HepG2 (cell line): ENCODE data around the gene EZH2. TPM values are rescaled to one million over a fixed set of nuclear protein-coding genes. Genes with fewer than 3 reads are reported as not detected.

Source experiments
- KMT2B ChIP-seq: IDR thresholded peaks from 2 replicates; pipeline ENCODE4 v1.6.1; 2016; ENCODE audit warnings: missing genetic modification reagents, missing compliant biosample characterization
- NAIF1 ChIP-seq: sonication (generic); formaldehyde crosslinking; IDR thresholded peaks from 2 replicates; pipeline ENCODE4 v1.5.0; 2020; ENCODE audit warnings: mild to moderate bottlenecking, missing genetic modification reagents, borderline replicate concordance
- REL ChIP-seq: sonication (generic); formaldehyde crosslinking; conservative IDR thresholded peaks from 2 replicates; pipeline ENCODE4 v1.8.0; 2022; ENCODE audit warnings: mild to moderate bottlenecking, missing genetic modification reagents, moderate library complexity
- ZFP37 ChIP-seq: sonication (generic); formaldehyde crosslinking; IDR thresholded peaks from 2 replicates; pipeline ENCODE4 v1.4.0; 2020; ENCODE audit warnings: missing genetic modification reagents, borderline replicate concordance
- ZNF138 ChIP-seq: sonication (generic); formaldehyde crosslinking; IDR thresholded peaks from 2 replicates; pipeline ENCODE4 v1.5.0; 2020; ENCODE audit warnings: mild to moderate bottlenecking, low read depth, missing genetic modification reagents
- ZNF160 ChIP-seq: sonication (generic); formaldehyde crosslinking; IDR thresholded peaks from 2 replicates; pipeline ENCODE4 v1.8.0; 2022; ENCODE audit warnings: mild to moderate bottlenecking, inconsistent platforms, missing genetic modification reagents
- ZNF816 ChIP-seq: sonication (generic); formaldehyde crosslinking; IDR thresholded peaks from 2 replicates; pipeline ENCODE4 v1.8.0; 2022; ENCODE audit warnings: missing genetic modification reagents, mild to moderate bottlenecking, borderline replicate concordance
- polyA plus RNA-seq, 8 experiments: library from polyadenylated mRNA; depleted of rRNA in 3 of 8; stranded (reverse) in 7 of 8; unstranded in 1 of 8; fragments of >200 nt; fragmentation: Illumina TruSeq in 4 of 8; extraction: Trizol in 4 of 8; gene quantifications; 2 replicates each; pipeline versions ENCODE4 v1.2.1 to v1.2.3, GENCODE V29; 2011 to 2016; ENCODE audit warnings: low read depth in 4 of 8, missing spikeins in 1 of 8, mixed read lengths in 1 of 8; ENCODE audit not compliant: insufficient read depth in 1 of 8
- total RNA-seq, 5 experiments: library from RNA; depleted of rRNA; stranded (reverse); fragments of >200 nt; fragmentation: Illumina TruSeq; extraction: Trizol; gene quantifications; 2 replicates each; pipeline ENCODE4 v1.2.3, GENCODE V29; 2016; ENCODE audit warnings: low read depth in 1 of 5
- TF ChIP-seq, protein P1 (sequence below): sonication (generic); formaldehyde crosslinking; IDR thresholded peaks from 2 replicates; pipeline ENCODE4 v1.5.1; 2020; ENCODE audit warnings: mild to moderate bottlenecking, missing genetic modification reagents, borderline replicate concordance
- TF ChIP-seq, protein P2 (sequence below): sonication (generic); formaldehyde crosslinking; IDR thresholded peaks from 2 replicates; pipeline ENCODE4 v1.4.0; 2020; ENCODE audit warnings: mild to moderate bottlenecking, missing genetic modification reagents
- TF ChIP-seq, protein P3 (sequence below): sonication (generic); formaldehyde crosslinking; IDR thresholded peaks from 2 replicates; pipeline ENCODE4 v1.4.0; 2020; ENCODE audit warnings: missing genetic modification reagents
- TF ChIP-seq, protein P4 (sequence below): sonication (generic); formaldehyde crosslinking; IDR thresholded peaks from 2 replicates; pipeline ENCODE4 v1.5.1; 2020; ENCODE audit warnings: missing genetic modification reagents, mild to moderate bottlenecking, borderline replicate concordance
- TF ChIP-seq, protein P5 (sequence below): sonication (generic); formaldehyde crosslinking; IDR thresholded peaks from 2 replicates; pipeline ENCODE4 v1.9.0; 2022; ENCODE audit warnings: missing genetic modification reagents, mild to moderate bottlenecking, borderline replicate concordance
- TF ChIP-seq, protein P6 (sequence below): IDR thresholded peaks from 2 replicates; pipeline ENCODE4 v1.6.1; 2016; ENCODE audit warnings: low read depth

Gene EZH2
- total and polyA plus RNA-seq, 2 of the 13 experiments (the other 11 are each of a cell fraction or from before 2014, with no cell fraction given): 26.0 to 34.3 TPM

DNA sequence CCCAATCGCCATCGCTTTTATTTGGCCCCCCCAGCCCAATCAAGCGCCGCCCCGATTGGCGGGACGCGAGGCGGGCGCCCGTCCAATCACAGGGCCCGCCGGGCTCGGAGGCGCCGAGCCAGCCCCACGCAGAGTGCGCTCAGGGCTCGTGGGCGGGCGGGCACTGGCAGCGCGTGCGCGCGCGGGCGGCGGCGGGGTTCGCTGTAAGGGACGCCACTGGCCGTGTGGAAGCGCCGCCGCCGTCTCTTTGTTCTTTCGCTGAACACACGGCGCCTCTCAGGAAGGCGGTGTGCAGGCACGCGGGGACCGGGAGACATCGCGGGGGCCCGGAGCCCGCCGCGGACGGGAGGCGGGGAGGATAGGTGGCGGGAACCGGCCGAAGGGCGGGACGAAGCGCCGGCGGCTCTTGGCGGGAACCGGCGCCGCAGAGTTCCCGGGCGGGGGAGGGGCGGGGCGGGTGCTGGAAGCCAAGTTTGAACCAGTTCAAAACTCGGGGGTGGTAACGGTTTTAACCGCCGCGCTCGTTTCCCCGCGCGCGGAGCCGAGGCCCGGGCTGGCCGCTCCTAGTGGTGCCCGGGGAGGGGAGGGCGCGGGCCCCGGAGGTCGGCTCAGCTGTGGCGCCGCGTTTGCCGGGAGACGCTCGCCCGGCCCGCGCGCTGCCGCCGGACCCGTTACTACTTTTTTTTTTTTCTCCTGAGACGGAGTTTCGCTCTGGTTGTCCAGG, 370 bp upstream of the EZH2 start (continued):
- TF ChIP-seq, protein P1, sequence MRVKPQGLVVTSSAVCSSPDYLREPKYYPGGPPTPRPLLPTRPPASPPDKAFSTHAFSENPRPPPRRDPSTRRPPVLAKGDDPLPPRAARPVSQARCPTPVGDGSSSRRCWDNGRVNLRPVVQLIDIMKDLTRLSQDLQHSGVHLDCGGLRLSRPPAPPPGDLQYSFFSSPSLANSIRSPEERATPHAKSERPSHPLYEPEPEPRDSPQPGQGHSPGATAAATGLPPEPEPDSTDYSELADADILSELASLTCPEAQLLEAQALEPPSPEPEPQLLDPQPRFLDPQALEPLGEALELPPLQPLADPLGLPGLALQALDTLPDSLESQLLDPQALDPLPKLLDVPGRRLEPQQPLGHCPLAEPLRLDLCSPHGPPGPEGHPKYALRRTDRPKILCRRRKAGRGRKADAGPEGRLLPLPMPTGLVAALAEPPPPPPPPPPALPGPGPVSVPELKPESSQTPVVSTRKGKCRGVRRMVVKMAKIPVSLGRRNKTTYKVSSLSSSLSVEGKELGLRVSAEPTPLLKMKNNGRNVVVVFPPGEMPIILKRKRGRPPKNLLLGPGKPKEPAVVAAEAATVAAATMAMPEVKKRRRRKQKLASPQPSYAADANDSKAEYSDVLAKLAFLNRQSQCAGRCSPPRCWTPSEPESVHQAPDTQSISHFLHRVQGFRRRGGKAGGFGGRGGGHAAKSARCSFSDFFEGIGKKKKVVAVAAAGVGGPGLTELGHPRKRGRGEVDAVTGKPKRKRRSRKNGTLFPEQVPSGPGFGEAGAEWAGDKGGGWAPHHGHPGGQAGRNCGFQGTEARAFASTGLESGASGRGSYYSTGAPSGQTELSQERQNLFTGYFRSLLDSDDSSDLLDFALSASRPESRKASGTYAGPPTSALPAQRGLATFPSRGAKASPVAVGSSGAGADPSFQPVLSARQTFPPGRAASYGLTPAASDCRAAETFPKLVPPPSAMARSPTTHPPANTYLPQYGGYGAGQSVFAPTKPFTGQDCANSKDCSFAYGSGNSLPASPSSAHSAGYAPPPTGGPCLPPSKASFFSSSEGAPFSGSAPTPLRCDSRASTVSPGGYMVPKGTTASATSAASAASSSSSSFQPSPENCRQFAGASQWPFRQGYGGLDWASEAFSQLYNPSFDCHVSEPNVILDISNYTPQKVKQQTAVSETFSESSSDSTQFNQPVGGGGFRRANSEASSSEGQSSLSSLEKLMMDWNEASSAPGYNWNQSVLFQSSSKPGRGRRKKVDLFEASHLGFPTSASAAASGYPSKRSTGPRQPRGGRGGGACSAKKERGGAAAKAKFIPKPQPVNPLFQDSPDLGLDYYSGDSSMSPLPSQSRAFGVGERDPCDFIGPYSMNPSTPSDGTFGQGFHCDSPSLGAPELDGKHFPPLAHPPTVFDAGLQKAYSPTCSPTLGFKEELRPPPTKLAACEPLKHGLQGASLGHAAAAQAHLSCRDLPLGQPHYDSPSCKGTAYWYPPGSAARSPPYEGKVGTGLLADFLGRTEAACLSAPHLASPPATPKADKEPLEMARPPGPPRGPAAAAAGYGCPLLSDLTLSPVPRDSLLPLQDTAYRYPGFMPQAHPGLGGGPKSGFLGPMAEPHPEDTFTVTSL (CRISPR knock-in tag): no peak
- TF ChIP-seq ZNF160 (CRISPR knock-in tag): peak; percentile 92
- peak; percentile 56; the same call in 1 of the 2 replicates for TF ChIP-seq REL (CRISPR knock-in tag)
- TF ChIP-seq, protein P2, sequence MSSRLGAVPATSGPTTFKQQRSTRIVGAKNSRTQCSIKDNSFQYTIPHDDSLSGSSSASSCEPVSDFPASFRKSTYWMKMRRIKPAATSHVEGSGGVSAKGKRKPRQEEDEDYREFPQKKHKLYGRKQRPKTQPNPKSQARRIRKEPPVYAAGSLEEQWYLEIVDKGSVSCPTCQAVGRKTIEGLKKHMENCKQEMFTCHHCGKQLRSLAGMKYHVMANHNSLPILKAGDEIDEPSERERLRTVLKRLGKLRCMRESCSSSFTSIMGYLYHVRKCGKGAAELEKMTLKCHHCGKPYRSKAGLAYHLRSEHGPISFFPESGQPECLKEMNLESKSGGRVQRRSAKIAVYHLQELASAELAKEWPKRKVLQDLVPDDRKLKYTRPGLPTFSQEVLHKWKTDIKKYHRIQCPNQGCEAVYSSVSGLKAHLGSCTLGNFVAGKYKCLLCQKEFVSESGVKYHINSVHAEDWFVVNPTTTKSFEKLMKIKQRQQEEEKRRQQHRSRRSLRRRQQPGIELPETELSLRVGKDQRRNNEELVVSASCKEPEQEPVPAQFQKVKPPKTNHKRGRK (CRISPR knock-in tag): no peak
- TF ChIP-seq ZFP37 (CRISPR knock-in tag): 0 out of 2 replicates have a peak, but pooled peaks have one; percentile 17
- TF ChIP-seq ZNF816 (CRISPR knock-in tag): peak; percentile 69; the same call in 1 of the 2 replicates
- TF ChIP-seq, protein P3, sequence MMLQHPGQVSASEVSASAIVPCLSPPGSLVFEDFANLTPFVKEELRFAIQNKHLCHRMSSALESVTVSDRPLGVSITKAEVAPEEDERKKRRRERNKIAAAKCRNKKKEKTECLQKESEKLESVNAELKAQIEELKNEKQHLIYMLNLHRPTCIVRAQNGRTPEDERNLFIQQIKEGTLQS (CRISPR knock-in tag): peak; percentile 52; the same call in 1 of the 2 replicates
- TF ChIP-seq, protein P4, sequence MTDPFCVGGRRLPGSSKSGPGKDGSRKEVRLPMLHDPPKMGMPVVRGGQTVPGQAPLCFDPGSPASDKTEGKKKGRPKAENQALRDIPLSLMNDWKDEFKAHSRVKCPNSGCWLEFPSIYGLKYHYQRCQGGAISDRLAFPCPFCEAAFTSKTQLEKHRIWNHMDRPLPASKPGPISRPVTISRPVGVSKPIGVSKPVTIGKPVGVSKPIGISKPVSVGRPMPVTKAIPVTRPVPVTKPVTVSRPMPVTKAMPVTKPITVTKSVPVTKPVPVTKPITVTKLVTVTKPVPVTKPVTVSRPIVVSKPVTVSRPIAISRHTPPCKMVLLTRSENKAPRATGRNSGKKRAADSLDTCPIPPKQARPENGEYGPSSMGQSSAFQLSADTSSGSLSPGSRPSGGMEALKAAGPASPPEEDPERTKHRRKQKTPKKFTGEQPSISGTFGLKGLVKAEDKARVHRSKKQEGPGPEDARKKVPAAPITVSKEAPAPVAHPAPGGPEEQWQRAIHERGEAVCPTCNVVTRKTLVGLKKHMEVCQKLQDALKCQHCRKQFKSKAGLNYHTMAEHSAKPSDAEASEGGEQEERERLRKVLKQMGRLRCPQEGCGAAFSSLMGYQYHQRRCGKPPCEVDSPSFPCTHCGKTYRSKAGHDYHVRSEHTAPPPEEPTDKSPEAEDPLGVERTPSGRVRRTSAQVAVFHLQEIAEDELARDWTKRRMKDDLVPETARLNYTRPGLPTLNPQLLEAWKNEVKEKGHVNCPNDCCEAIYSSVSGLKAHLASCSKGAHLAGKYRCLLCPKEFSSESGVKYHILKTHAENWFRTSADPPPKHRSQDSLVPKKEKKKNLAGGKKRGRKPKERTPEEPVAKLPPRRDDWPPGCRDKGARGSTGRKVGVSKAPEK (CRISPR knock-in tag): no peak
- TF ChIP-seq, protein P5, sequence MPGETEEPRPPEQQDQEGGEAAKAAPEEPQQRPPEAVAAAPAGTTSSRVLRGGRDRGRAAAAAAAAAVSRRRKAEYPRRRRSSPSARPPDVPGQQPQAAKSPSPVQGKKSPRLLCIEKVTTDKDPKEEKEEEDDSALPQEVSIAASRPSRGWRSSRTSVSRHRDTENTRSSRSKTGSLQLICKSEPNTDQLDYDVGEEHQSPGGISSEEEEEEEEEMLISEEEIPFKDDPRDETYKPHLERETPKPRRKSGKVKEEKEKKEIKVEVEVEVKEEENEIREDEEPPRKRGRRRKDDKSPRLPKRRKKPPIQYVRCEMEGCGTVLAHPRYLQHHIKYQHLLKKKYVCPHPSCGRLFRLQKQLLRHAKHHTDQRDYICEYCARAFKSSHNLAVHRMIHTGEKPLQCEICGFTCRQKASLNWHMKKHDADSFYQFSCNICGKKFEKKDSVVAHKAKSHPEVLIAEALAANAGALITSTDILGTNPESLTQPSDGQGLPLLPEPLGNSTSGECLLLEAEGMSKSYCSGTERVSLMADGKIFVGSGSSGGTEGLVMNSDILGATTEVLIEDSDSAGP (CRISPR knock-in tag): peak; percentile 56; the same call in 1 of the 2 replicates
- TF ChIP-seq NAIF1 (CRISPR knock-in tag): peak; percentile 81; the same call in 1 of the 2 replicates
- TF ChIP-seq, protein P6, sequence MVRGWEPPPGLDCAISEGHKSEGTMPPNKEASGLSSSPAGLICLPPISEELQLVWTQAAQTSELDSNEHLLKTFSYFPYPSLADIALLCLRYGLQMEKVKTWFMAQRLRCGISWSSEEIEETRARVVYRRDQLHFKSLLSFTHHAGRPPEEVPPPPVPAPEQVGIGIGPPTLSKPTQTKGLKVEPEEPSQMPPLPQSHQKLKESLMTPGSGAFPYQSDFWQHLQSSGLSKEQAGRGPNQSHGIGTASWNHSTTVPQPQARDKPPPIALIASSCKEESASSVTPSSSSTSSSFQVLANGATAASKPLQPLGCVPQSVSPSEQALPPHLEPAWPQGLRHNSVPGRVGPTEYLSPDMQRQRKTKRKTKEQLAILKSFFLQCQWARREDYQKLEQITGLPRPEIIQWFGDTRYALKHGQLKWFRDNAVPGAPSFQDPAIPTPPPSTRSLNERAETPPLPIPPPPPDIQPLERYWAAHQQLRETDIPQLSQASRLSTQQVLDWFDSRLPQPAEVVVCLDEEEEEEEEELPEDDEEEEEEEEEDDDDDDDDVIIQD (CRISPR knock-in tag): peak; percentile 12; the same call in 1 of the 2 replicates
- TF ChIP-seq KMT2B (CRISPR knock-in tag): peak; percentile 57
- TF ChIP-seq ZNF138 (CRISPR knock-in tag): peak; percentile 93; the same call in 1 of the 2 replicates
